Activated naive CD4-positive, alpha-beta T cell treated with anti-CD3 and anti-CD28 coated beads for 36 hours (primary cell): ENCODE measurements around the gene KIF12. TPM values are rescaled to one million over a fixed set of nuclear protein-coding genes. Genes with fewer than 3 reads are reported as not detected.

Experiments
- CTCF ChIA-PET: fragments of 350-600 bp; sonication (Branson Sonifier 250); formaldehyde crosslinking; loops from one replicate; lab custom pipeline; 2021; ENCODE audit warnings: antibody characterized with exemption; lab: Charles Lee
- DNase-seq: peaks from one replicate; pipeline ENCODE4 v3.0.0-alpha.2; 2020
- H3K27ac Mint-ChIP-seq: one replicate; pipeline ENCODE4 v1.8.0; 2021; ENCODE audit warnings: mild to moderate bottlenecking, mixed read lengths
- H3K27me3 Mint-ChIP-seq: one replicate; pipeline ENCODE4 v1.8.0; 2021; ENCODE audit warnings: low read depth, mixed read lengths
- H3K36me3 Mint-ChIP-seq: one replicate; pipeline ENCODE4 v1.8.0; 2021; ENCODE audit warnings: low read depth, mixed read lengths
- H3K4me1 Mint-ChIP-seq: one replicate; pipeline ENCODE4 v1.8.0; 2021; ENCODE audit warnings: low read depth, mixed read lengths
- H3K4me3 Mint-ChIP-seq: one replicate; pipeline ENCODE4 v1.8.0; 2021; ENCODE audit warnings: mild to moderate bottlenecking, moderate library complexity, mixed read lengths
- H3K9me3 Mint-ChIP-seq: one replicate; pipeline ENCODE4 v1.8.0; 2021; ENCODE audit warnings: mixed read lengths
- intact Hi-C: fragments of 100-400 bp; cut with micrococcal nuclease; formaldehyde crosslinking; loops from one replicate; pipeline ENCODE4 v1.15.1; 2023
- total RNA-seq, 2 experiments: library from RNA; stranded (reverse); gene quantifications; one replicate each; pipeline ENCODE4 v1.2.3, GENCODE V29; 2021

KIF12 gene
- not detected for total RNA-seq

DNA sequence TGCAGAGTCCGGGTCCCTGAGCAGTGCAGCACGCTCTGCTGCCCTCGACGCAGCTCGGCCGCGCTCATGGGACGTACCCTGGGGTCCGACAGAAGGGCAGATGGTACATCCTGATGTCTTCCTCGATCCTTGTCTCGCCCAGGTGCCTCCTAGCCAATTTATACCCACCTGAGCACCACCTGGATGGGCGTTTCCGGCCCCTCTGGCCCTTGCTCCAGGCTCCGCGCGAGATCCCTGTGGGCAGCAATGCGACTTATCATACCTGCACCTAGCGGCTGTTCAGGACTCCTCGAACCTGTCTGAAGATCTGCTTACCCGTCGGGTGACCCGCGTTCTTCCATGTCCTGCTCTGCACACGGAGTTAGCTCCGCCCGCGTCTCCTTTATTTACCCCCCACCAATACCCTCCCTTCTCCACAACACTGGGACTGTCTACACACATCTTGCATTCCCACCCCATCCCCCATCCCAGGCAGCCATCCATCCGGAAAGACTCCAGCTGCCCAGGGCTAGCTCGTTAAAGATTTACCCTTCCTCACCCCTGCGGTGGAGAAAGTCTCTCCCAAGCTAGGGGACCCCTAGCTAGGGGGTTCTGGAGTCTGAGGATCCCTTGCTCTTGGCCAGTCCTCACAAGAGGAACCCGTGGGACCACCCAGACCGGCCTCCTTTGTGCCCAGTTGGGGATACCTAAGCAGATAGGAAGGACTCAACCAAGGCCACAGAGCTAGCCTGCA is at the start of gene KIF12:
TSS of gene KIF12 (minus strand) at position 357 of the 733 bp plus-strand sequence. CDS start at position 341, 16 bp downstream.
- no peaks in the 10 kb centered on the region for H3K36me3 Mint-ChIP-seq
- no peak within 1 kb of the TSS for H3K4me3 Mint-ChIP-seq
- CTCF ChIA-PET = interaction anchor here (1.1 kb wide), 2 partner anchors 11 to 17 kb away, joined by 3 to 4 read pairs; no protein-coding TSS in a partner anchor
- no peak within 1 kb of the TSS for H3K27ac Mint-ChIP-seq
- DNase-seq = no peak
- H3K4me1 Mint-ChIP-seq = peaks cover 6% of the 10 kb centered on the region
- intact Hi-C loops = no loop called here
- peaks cover 35% of the 10 kb centered on the region for H3K27me3 Mint-ChIP-seq
- peaks cover 7% of the 10 kb centered on the region for H3K9me3 Mint-ChIP-seq

DNA sequence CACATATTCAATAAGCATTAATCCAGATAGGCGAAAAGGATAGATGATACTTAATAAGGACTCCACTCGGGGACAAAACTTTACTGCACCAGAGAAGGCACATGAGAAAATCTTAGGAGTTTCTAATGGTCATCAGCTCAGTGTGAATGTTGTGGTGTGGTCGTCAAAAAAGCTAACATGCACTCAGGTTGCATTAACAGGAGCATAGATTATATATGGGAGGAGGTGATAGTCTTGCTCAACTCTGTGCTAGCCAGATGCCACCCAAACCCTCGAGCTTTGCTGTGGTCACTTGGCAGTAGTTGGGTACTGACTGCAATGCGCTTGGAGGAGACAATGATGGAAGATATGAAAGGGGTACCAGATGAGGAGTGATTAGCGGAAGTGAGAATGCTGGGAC is 47.6 kb upstream of the KIF12 start:
- Mint-ChIP-seq H3K4me1 (no peaks in the 10 kb centered on the region), H3K27ac (no peak overlapping the region), H3K36me3 (no peaks in the 10 kb centered on the region), H3K4me3 (no peak overlapping the region), H3K27me3 (peaks cover 26% of the 10 kb centered on the region), H3K9me3 (no peaks in the 10 kb centered on the region)
- CTCF ChIA-PET = interaction anchor here (1.6 kb wide), 1 partner anchor 38 kb away, joined by 5 read pairs; no protein-coding TSS in a partner anchor
- intact Hi-C loops = no loop called here
- DNase-seq = no peak

DNA sequence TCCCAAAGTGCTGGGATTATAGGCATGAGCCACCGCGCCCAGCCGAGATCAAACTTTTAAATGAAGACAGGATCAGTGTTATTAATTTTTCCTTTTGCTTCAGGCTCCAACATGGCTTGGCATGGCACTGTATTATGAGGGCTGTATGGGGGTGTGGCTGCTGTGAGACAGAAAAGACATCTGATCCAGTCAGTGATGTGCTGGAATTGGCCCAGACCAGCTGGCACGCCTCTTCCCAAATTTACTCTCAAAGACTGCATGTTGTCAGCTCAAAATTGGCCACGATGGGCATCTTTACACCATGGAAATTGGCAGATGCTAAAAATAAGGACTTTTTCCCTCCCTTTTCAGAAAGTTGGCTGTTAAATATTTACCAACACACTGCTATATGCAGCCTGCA is 44.1 kb upstream of the KIF12 start:
- no peak for DNase-seq
- Mint-ChIP-seq H3K4me1 (no peaks in the 10 kb centered on the region), H3K4me3 (no peak overlapping the region), H3K9me3 (no peaks in the 10 kb centered on the region), H3K27me3 (peaks cover 9% of the 10 kb centered on the region), H3K36me3 (no peaks in the 10 kb centered on the region), H3K27ac (no peak overlapping the region)
- CTCF ChIA-PET = interaction anchor here (0.7 to 2.8 kb wide), 3 partner anchors 35 to 148 kb away, joined by 4 to 12 read pairs (median 10); no protein-coding TSS in a partner anchor
- intact Hi-C loops = no loop called here

DNA sequence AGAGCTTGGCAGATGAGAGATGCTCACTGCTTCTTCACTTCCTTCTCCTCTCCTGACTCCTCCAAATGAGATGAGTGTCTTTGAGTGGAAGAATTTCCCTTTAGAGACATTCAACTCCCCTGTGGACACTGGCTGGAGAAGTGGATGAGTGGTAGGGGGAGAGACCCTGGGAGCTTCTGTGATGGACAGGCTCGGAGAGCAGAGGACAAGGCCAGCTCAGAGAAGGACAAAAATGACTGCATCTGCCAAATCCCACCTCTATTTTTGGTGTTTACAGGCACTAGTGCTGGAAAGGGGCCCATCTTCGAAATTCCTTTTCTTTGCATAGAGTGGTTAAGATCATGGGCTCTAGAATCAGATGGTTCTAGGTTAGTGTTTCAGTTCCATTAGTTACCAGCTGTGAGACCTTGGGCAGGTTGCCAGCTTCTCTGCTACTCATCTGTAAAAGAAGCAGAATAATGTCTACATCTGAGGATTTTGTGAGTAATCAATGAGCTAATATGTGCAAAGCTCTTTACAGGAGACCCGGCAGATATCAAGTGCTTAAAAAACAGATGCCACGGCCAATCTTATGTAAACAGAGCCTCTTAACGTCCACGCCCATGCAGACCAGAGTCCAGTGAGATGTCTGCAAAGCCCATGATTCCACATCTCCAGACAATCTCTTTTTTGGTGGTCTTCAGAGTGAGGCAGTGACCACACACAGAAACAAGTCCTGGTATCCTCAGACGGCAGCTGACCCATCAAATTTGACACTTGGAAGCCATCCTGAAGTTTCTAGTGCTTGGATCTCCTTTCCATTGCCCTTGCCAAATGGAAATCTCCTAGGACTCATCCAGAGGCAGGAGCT is 42.7 kb upstream of the KIF12 start:
- no peaks in the 10 kb centered on the region for H3K9me3 Mint-ChIP-seq
- no peaks in the 10 kb centered on the region for H3K36me3 Mint-ChIP-seq
- DNase-seq = no peak
- no peaks in the 10 kb centered on the region for H3K4me1 Mint-ChIP-seq
- intact Hi-C loops = no loop called here
- CTCF ChIA-PET = interaction anchor here (1.3 to 1.6 kb wide), 3 partner anchors 34 to 149 kb away, joined by 4 to 7 read pairs (median 6); no protein-coding TSS in a partner anchor
- no peak overlapping the region for H3K27ac Mint-ChIP-seq
- H3K27me3 Mint-ChIP-seq = peaks cover 6% of the 10 kb centered on the region
- H3K4me3 Mint-ChIP-seq = no peak overlapping the region

DNA sequence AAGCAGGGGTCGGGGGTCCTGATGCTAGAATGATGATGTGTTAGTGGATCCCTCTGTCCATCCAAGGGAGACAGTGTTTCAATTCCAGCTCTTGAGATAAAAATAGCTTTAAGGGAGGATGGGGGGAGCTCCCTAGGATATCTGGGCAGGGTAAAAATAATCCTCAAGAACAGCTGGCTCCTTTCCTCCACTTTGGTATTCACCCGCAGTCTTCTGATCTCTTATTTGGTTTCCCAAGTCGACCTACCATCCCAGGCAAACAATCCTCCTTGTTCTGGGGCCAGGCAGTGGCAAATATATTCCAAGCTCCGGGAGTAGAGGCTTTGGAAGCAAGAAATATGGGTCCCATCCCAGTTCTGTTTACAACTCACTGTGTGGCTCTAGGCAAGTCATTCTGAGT is 41.8 kb upstream of the KIF12 start:
- DNase-seq = no peak
- no peaks in the 10 kb centered on the region for H3K4me1 Mint-ChIP-seq
- intact Hi-C loops = no loop called here
- no peaks in the 10 kb centered on the region for H3K9me3 Mint-ChIP-seq
- no peak overlapping the region for H3K4me3 Mint-ChIP-seq
- no peak overlapping the region for H3K27ac Mint-ChIP-seq
- H3K36me3 Mint-ChIP-seq = no peaks in the 10 kb centered on the region
- CTCF ChIA-PET = interaction anchor here (0.6 to 1.4 kb wide), 3 partner anchors 33 to 389 kb away, joined by 4 to 8 read pairs (median 6); no protein-coding TSS in a partner anchor
- H3K27me3 Mint-ChIP-seq = no peaks in the 10 kb centered on the region

DNA sequence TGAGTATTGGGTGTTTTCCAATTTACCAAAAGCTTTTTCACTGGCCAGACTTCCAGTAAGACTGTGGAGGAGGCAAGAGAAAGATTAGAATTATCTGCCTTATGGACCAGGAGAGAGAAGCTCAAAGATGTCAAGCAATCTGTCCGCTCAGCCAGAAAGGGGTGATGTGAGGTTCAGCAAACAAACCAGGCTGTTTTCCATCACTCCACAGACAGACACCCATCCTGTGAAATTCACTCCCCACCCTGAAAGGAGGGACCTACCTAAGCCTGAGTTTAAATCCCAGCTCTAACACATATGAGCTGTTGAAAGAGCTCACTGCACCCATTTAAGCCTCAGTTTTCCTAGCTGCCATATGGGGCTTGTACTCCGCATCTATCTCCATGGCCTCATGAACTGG is 41.3 kb upstream of the KIF12 start:
- no peaks in the 10 kb centered on the region for H3K36me3 Mint-ChIP-seq
- no peaks in the 10 kb centered on the region for H3K9me3 Mint-ChIP-seq
- no peak overlapping the region for H3K4me3 Mint-ChIP-seq
- CTCF ChIA-PET = interaction anchor here (0.6 to 1.4 kb wide), 2 partner anchors 32 to 389 kb away, joined by 6 to 8 read pairs; no protein-coding TSS in a partner anchor
- DNase-seq = no peak
- no peaks in the 10 kb centered on the region for H3K4me1 Mint-ChIP-seq
- H3K27me3 Mint-ChIP-seq = no peaks in the 10 kb centered on the region
- H3K27ac Mint-ChIP-seq = no peak overlapping the region
- intact Hi-C loops = no loop called here

DNA sequence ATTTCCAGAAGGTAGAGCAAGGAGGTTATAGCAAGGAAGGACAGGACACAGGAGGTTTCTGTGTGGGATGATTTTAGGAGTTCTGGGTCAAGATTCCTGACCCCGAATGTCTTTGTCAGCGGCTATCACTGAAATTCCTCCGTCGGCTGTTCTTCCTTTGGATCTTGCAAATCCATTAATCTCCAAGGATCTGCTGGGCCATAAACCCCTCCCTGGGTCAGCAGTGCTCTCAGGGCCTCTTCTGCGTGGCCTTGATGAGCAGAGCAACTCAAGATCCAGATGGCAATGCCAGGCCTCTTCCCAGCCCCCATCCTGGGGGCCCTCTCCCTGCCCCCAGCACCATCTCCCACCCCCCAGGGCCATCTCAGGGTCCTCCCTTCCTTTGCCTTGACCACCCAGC is 40.0 kb upstream of the KIF12 start:
- no peaks in the 10 kb centered on the region for H3K9me3 Mint-ChIP-seq
- H3K4me1 Mint-ChIP-seq = no peaks in the 10 kb centered on the region
- CTCF ChIA-PET = no interaction called here

DNA sequence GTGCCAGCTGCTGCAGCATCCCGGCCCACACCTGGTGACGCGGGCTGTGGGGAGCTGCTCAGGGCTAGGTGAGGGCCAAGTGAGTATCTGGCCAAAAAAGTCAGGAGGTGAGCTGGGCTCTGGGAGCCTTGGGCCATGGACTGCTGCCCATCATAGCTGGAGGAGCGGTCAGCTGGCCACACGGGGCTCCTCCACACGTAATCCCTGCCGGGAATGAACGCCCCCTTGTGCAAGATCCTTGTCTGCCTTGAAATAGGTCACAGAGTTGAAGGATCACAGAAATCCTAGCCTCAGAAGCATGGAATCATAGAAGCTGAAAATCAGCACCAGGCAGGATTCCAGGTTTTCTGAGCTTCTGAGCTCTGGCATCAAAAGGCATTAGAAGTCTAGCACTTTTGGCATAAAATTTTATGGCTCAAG is 39.5 kb upstream of the KIF12 start:
- Mint-ChIP-seq H3K9me3 (no peaks in the 10 kb centered on the region), H3K36me3 (no peaks in the 10 kb centered on the region), H3K27ac (no peak overlapping the region), H3K4me3 (no peak overlapping the region), H3K4me1 (no peaks in the 10 kb centered on the region), H3K27me3 (no peaks in the 10 kb centered on the region)
- DNase-seq = no peak
- intact Hi-C loops = no loop called here
- CTCF ChIA-PET = interaction anchor here (1.0 to 1.4 kb wide), 2 partner anchors 56 to 152 kb away, joined by 3 to 4 read pairs; no protein-coding TSS in a partner anchor

More for the DNA sequence above, 40.0 kb upstream of the KIF12 start:
- no peak overlapping the region for H3K4me3 Mint-ChIP-seq
- no peak overlapping the region for H3K27ac Mint-ChIP-seq
- no peaks in the 10 kb centered on the region for H3K36me3 Mint-ChIP-seq
- intact Hi-C loops = no loop called here
- no peaks in the 10 kb centered on the region for H3K27me3 Mint-ChIP-seq
- no peak for DNase-seq

- H3K27ac Mint-ChIP-seq = no peak overlapping the region
- no peaks in the 10 kb centered on the region for H3K27me3 Mint-ChIP-seq
- intact Hi-C loops = no loop called here
- no peak for DNase-seq
- H3K4me3 Mint-ChIP-seq = no peak overlapping the region
- CTCF ChIA-PET = interaction anchor here (0.8 to 1.4 kb wide), 3 partner anchors 15 to 152 kb away, joined by 3 to 4 read pairs (median 3); no protein-coding TSS in a partner anchor
- H3K36me3 Mint-ChIP-seq = no peaks in the 10 kb centered on the region
- no peaks in the 10 kb centered on the region for H3K4me1 Mint-ChIP-seq
- H3K9me3 Mint-ChIP-seq = no peaks in the 10 kb centered on the region
Measured at GRCh38 chr9:114137831-114138230, 38.7 kb upstream of the KIF12 start.

- Mint-ChIP-seq H3K4me3 (no peak overlapping the region), H3K27me3 (no peaks in the 10 kb centered on the region), H3K36me3 (no peaks in the 10 kb centered on the region), H3K4me1 (no peaks in the 10 kb centered on the region), H3K27ac (no peak overlapping the region), H3K9me3 (no peaks in the 10 kb centered on the region)
- CTCF ChIA-PET = interaction anchor here (1.1 kb wide), 1 partner anchor 156 kb away, joined by 3 read pairs; no protein-coding TSS in a partner anchor
- intact Hi-C loops = no loop called here
- DNase-seq = no peak
Measured at GRCh38 chr9:114134827-114135396, 35.8 kb upstream of the KIF12 start.

GRCh38 chr9:114132550-114132918 is 33.4 kb upstream of the KIF12 start:
- Mint-ChIP-seq H3K27ac (no peak overlapping the region), H3K4me1 (no peaks in the 10 kb centered on the region), H3K27me3 (peaks cover 2% of the 10 kb centered on the region), H3K36me3 (no peaks in the 10 kb centered on the region), H3K9me3 (peaks cover 5% of the 10 kb centered on the region), H3K4me3 (no peak overlapping the region)
- no peak for DNase-seq
- CTCF ChIA-PET = interaction anchor here (1.2 kb wide), 1 partner anchor 159 kb away, joined by 6 read pairs; no protein-coding TSS in a partner anchor
- intact Hi-C loops = no loop called here
